ENCODE results near the gene PSMD6. TPM values are rescaled to one million over a fixed set of nuclear protein-coding genes. Genes with fewer than 3 reads are reported as not detected.

PSMD6 gene
- total and polyA plus RNA-seq, 9 of the 15 experiments (the other 6 are each of a cell fraction or from before 2014, with no cell fraction given): 78.2 to 133 (median 113) TPM

- H3K36me3 ChIP-seq (ENCODE audit: control insufficient read depth, insufficient read depth, low read length): peaks cover 14% of the 10 kb centered on the region
- H3K79me2 ChIP-seq (ENCODE audit: control insufficient read depth, insufficient read depth, low read length): peaks cover 26% of the 10 kb centered on the region
- BruUV-seq (replicated peaks): no TSS peak
- TF ChIP-seq NCOA6 (IDR thresholded peaks at IDR 0.05) (no peak), THRAP3 (IDR thresholded peaks at IDR 0.05; ENCODE audit: borderline replicate concordance) (no peak), ZKSCAN1 (IDR thresholded peaks at IDR 0.05; ENCODE audit: low read depth, low read length) (no peak), NFIC (IDR thresholded peaks at IDR 0.05) (0 out of 2 replicates have a peak, but pooled peaks have one; percentile 10), MEIS2 (IDR thresholded peaks at IDR 0.05; ENCODE audit: partially characterized antibody) (peak; percentile 20), SLC30A9 (CRISPR knock-in tag; IDR thresholded peaks at IDR 0.05) (no peak), PBX2 (CRISPR knock-in tag; IDR thresholded peaks at IDR 0.05; ENCODE audit: low read depth) (no peak), PBX2 (tag; conservative IDR thresholded peaks at IDR 0.05; ENCODE audit: low read depth) (peak; percentile 69), CBX5 (IDR thresholded peaks at IDR 0.05; ENCODE audit: borderline replicate concordance, low read depth) (no peak), REST (IDR thresholded peaks at IDR 0.05; ENCODE audit: borderline replicate concordance) (no peak), REST (CRISPR knock-in tag; IDR thresholded peaks at IDR 0.05; ENCODE audit: low read depth) (no peak), ZNF184 (CRISPR knock-in tag; IDR thresholded peaks at IDR 0.05) (no peak), RBFOX2 (IDR thresholded peaks at IDR 0.05; ENCODE audit: low read depth, low read length) (no peak)
- ChIA-PET CTCF (ENCODE audit: low intra/inter-chr PET ratio) (no interaction called here), POLR2A (interaction anchor here (1.0 to 1.1 kb wide), 2 partner anchors 15 to 23 kb away, joined by 3 read pairs; no protein-coding TSS in a partner anchor)
- ATAC-seq (no peak), DNase-seq (ENCODE audit: extremely low read depth in 1 of 4, low spot score in 3 of 4) (no peak), FAIRE-seq (no peak)
- no peaks in the 10 kb centered on the region for H4K20me1 ChIP-seq (replicated peaks; ENCODE audit: control insufficient read depth, insufficient read depth, low read length)
- H3K9me1 ChIP-seq (ENCODE audit: control insufficient read depth, insufficient read depth, low read length): no peaks in the 10 kb centered on the region
- no peak overlapping the region for H2AFZ ChIP-seq (ENCODE audit: low read depth, low read length)
- no peak overlapping the region for H3K4me3 ChIP-seq
- H3K4me1 ChIP-seq (replicated peaks in 1 of 2; ENCODE audit: control insufficient read depth in 2 of 2, insufficient read depth in 2 of 2, low read length in 2 of 2): peaks cover 0 to 5% of the 10 kb centered on the region in 2 experiments; a peak in 2 of 5 replicates
- no peaks in the 10 kb centered on the region for H3K9me3 ChIP-seq (replicated peaks; ENCODE audit: control insufficient read depth, insufficient read depth, low read depth, low read length)
- H3K27me3 ChIP-seq (ENCODE audit: control insufficient read depth in 2 of 2, insufficient read depth in 2 of 2, low read length in 2 of 2): no peaks in the 10 kb centered on the region
- no peak overlapping the region; a peak in 1 of 4 replicates for H3K9ac ChIP-seq (ENCODE audit: insufficient read depth in 1 of 2, low read depth in 2 of 2, low read length in 2 of 2)
- 83% methylated on average over 1 of the region's 3 CpGs for WGBS (ENCODE audit: insufficient coverage, low coverage, missing lambda C conversion rate)
- no peak overlapping the region for H3K27ac ChIP-seq (ENCODE audit: extremely low read depth, low read depth, low read length)
- no peak overlapping the region for H3K4me2 ChIP-seq (ENCODE audit: insufficient read depth, low read length)
- intact Hi-C loops (cut with micrococcal nuclease): no loop called here
- in situ Hi-C loops (cut with MboI): no loop called here
Observed at GRCh38 chr3:63975723-63976122, 47.6 kb downstream of the PSMD6 start.

All from K562 (cell line).